Embryonic facial prominence (tissue), 1 donor: ENCODE data around the gene KRT14.
"Not testable (repeated sequence)": the region's sequence is repeated elsewhere in the genome, so short reads cannot be mapped to it uniquely, and the experiment has no call there.

Source experiments
- DNase-seq: peaks from one replicate; pipeline ENCODE4 v3.0.0-alpha.2; 2016; ENCODE audit errors: extremely low spot score

Gene KRT14

DNA sequence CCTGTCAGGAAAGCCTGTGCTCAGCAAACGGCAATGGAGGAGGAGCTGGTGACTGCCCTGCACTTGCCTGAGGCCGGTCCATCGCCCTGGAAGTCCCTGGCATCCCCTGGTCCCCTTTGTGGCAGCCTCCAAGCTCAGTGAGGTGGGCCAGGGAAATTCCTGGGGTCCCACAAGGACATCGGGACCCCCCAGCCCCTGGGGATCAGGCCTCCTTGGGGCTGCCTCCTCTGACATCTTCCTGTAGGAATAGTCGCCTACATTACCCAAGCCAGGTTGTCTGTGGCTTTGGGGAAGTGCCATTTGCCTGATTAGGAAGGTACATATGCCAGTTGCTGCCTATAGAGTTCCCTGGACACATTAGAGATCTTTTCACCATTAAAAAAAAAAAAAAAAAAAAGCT, 7.7 kb downstream of the KRT14 start:
- no peak for DNase-seq

DNA sequence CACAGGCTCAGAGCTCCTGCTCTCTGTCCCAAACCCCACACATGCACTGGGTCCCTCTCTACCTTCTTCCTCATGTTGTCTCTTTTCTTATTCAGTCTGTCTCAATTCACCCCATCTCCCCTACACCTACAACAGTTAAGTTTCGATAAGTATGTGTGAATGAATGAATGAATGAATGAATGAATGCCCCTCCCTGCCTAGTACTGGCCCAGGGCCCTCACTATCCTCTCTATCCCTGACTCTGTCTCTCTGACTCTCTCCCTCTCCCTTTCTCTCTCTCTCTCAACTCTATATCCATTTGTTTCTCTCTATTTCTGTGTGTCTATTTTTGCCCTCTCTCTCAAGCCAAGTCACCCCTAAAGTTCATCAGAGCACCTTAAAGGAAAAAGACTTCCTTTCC, 8.2 kb downstream of the KRT14 start:
- DNase-seq = no peak

DNA sequence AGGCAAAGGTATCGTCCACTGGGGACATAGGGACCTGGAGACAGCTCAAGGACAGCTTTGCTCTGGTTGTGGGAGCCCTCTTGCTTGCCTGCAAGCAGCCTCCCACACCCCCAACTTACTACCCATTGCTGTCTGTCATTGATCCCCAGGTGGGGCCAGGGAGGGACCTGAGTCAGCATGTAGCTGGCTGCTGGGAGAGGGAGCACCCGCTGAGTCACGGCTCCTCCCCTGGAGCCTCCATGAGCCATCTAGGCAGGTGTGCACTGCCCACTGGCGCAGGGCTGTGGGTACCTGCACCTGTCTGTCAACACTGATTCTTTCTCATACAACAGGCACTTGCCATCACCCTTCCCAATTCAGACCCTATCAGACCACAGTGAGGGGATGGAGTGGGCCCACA, 10.0 kb downstream of the KRT14 start:
- not testable (repeated sequence) for DNase-seq

DNA sequence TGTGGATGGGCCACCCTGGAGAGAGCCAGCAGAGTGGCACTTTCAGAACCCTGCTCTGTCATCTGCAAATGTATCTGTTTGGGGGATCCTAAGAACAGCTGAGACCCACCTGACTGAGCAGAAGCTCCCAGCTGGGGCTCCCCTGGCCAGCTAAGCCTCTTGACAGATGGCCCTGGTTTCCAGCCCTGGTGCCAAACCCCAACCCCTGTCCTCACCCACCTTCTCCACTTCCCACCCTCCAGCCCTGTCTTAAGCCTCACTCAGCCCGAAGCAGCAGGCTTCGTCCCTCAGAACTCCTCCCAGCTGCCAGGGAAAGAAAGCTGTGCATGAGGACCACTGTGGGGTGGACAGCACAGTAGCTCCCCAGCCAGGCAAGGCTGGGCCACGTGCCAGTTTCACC, 11.4 kb downstream of the KRT14 start:
- no peak for DNase-seq

DNA sequence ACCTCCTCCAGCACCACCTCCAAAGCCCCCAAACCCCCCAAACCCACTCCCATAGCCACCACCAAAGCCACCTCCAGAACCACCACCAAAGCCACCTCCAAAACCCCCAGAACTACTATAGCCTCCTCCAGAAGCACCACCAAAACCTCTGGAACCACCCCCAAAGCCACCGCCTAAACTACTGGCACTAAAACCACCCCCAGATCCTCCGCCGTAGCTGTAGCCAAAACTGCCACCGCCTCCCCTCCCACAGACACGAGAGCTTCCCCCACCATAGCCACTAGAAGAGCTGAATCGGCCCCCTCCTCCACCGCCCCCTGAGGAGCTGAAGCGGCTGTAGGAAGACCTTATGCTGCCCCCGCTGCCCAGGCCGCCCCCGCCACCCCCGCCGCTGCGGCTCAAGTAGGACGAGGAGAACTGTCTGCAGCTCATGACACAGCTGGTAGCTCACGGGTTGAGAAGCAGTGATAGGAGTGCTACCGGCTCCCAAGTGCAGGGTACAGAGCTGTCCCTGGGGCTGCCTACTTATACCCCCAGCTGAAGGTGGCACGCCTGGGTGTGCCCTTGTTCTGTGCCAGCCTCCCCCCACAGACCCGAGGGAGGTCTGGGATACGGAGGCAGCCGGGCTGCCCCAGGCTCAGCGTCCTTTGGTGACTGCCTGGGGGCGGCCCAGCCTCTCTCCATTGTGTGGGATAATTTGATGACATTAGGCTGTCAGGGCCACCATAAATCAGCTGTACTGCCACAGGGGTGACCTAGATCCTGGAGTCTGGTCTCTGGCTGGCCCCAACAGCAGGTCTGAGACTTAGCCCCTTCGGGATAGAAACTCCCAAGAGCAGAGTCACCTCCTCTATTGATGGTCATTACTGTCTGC, 14.9 kb downstream of the KRT14 start, which contains the start of gene KRT9:
Gene KRT9 (minus strand): TSS at position 499 of the 874 bp plus-strand sequence. CDS start 67 bp downstream, at position 432.
- DNase-seq = no peak

DNA sequence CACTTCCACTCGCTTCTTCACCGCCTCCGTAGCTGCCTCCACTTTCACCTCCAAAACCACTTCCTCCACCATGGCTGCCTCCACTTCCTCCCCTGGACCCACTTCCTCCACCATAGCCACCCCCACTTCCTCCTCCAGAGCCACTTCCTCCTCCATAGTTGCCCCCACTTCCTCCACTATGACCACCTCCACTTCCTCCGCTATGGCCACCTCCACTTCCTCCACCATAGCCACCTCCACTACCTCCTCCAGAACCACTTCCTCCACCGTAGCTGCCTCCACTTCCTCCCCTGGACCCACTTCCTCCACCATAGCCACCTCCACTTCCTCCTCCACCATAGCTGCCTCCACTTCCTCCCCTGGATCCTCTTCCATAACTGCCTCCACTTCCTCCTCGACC, 19.4 kb downstream of the KRT14 start:
- no peak for DNase-seq

DNA sequence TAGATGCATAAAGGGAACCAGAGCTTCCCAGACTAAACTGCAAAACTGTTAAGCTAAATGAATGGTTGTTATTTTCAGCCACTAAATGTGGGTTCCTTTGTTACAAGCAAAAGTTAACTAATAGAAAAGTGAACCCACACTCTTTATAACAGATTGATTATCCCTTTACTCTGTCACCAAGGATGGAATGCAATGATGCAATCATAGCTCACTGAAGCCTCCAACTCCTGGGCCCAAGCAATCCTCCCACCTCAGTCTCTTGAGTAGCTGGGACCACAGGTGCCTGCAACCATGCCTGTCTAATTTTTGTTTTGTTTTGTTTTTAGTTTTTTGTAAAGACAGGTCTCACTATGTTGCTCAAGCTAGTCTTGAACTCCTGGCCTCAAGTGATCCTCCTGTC, 21.4 kb downstream of the KRT14 start:
- DNase-seq = no peak

DNA sequence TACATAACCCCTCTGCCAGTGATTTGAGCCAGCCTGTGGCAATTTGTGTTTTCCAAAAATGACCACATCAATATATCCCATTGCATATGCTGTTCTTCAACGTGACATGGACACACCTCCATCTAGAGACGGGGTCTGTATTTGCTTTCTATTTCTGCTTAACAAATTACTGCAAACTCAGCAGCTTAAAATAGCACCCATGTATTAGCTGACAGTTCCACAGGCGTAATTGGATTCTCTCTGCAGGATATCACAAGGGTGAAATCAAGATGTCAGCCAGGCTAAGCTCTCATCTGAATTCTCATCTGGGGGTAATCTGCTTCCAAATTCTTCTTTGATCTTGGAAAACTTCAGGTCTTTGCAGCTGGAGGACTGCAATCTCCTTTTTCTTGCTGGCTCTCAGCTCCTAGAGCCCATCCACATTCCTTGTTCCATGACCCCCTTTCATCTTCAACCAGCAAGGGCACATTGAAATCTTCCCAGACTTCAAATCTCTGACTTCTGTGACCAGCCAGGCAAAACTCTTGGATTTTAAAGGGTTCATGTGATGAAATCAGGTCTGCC, 23.0 kb downstream of the KRT14 start:
- DNase-seq = no peak

DNA sequence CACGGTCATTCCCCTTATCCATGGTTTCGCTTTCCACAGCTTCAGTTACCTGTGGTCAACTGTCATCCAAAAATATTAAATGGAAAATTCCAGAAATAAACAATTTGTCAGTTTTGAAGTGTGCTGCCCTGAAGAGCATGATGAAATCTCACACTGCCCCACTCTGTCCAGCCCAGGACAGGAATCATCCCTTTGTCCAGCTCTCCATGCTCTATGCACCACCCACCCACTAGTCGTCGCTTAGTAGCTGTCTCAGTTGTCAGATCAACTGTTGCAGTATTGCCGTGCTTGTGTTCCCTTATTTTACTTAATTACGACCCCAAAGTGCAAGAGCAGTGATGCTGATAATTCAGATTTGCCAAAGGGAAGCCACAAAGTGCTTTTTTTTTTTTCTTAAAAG, 25.1 kb downstream of the KRT14 start:
- no peak for DNase-seq

DNA sequence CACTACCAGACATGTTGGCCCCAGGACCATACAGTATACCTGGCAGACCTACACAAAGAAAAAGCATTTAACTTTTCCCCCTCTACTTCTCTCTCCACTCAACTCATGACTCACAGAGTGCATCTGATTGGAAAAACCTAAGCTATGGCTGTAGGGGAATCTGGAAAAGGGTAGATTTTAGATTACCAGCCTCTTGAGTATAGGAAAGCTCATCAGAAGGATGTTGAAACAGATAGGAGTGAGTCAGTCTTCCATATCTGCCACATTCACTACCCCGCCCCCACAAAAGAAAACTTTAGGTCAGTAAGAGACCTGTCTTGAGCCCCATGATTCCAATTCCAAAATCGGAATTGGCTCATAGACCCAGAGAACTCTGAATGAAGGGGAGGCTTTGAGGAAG, 27.1 kb downstream of the KRT14 start:
- DNase-seq = no peak

DNA sequence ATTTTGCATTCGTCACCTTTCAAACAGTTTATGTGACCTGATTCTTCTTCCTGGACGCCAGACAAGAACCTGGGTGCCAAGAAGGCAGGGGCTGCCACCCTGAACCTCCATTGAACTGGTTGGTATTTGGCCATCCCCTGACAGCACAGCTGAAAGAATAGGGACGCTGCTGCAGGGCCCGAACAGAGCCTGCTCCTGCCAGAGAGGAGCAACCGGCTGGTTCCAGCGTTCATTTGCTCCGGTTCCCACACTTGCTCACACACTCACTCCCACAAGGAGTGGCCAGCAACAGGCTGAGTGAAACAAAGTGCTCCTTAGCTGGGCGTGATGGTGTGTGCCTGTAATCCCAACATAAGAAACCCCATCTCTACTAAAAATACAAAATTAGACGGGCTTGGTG, 29.8 kb downstream of the KRT14 start:
- DNase-seq = no peak

DNA sequence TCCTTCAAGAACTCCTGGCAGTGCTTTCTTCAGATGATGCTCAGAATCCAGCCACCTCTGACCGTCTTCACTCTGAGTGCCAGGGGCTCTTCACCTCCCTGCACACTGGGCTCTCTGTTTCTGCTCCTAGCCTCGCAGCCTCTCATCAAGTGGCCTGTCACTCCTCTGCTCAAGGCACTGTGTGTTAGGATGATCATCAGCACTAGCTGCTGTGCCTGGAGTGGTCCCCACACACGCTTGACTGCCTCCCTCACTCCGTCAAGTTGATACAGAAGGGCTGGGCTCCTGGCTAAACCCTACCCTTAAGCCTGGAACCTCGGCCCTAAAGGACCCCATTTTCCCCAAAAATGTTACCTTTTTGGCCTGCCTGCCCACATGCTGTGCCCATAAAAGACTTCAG, 30.4 kb downstream of the KRT14 start:
- DNase-seq = no peak

DNA sequence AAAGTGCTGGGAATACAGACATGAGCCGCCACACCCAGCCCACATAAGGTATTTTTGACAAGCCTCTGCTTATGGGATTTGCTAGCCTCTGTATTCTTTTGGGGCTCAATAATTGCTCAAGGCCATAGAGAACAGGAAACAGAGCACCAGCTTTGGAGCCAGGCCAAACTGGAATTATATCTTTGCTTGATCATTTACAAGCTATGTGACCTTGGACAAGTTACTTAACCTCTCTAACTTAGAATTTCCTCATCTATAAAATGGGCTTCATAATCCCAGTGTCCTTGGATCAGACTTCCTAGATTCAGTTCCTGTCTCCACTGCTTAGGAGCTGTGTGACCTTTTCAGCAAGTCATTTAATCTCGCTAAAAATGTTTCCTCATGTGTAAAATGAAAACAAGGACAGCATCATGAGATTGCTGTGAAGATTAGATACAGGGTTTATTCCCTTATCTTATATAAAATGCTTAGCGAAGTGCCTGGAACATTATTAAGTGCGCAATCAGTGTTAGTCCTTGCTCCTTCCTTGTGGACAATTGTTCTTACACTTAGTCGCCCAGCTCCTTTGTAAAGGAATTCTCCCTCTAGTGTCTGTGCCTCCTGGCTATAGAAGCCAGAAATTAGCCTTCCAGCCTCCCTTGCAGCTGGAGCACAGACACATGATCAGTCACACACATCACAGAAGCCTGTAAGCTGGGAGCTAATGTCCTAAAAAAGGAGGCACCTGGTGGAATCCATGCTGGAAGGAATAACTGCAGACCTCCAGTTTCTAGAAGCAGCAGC, 31.4 kb downstream of the KRT14 start:
- DNase-seq = no peak

DNA sequence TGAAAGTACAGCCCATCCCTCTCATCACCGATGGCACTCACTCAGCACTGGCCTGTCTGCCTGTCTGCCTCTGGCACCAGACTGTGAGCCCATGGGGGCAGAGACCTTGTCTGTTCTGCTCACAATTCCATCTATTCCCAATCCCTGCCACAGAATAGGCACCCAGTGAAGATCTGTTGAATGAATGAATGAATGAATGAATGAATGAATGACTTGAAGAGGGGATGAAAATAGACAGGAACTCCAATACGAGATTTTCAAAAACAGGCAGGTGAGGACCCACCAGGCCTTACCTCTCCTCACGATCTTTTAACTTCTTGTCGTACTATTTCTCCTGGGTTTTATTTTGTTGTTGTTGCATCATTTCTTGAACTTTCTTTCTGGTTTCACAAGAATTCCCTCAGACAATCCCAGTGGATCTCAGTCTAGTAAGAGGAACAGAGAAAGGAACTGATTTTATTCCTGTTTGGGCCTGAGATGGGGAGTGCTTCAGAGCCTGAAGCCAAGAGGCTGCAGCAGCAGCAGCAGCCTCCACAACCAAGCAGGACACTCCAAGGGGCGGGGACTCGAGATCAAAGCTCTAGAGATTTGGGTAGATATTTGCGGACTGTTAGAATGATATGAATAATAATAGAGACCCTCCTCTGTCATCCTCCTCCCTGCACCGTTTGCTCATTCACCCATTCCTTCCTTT, 32.6 kb downstream of the KRT14 start:
- DNase-seq = no peak

DNA sequence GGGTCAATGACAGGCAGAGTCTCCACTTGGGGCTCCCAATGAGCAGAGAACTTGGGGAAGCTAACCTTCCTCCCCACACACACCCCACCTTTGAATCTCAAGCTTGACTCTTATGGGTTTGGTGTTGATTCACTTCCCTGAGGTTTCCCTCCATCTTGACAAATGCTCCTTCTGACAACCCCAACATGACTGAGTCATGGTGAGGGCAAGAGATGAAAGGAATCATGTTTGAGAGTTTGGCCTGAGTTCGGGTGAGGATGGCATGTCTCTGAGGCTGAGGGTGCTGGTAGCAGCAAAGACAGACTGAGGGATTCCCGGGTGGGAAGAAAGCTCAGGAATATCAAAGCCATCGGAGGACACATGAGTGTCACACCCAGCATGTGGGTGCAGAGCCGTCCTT, 33.5 kb downstream of the KRT14 start:
- no peak for DNase-seq

DNA sequence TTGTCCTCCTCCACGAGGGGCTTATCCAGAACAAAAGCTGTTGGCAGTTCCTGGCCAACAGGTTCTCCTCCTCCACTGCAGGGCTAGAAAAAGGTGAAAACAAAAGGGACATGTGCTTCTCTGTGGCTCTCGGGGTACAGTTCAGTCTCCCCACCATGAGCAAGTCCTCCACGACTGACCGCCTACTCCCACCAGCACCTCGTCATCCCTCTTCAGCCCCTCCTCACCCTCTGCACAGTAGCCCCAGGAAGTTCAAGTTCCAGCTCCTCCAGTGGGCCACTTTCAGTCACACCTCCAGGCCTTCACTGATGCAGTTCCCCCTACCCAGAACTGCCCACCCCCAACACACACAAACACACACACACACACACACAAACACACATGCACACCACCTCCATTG, 34.2 kb downstream of the KRT14 start:
- DNase-seq = no peak

DNA sequence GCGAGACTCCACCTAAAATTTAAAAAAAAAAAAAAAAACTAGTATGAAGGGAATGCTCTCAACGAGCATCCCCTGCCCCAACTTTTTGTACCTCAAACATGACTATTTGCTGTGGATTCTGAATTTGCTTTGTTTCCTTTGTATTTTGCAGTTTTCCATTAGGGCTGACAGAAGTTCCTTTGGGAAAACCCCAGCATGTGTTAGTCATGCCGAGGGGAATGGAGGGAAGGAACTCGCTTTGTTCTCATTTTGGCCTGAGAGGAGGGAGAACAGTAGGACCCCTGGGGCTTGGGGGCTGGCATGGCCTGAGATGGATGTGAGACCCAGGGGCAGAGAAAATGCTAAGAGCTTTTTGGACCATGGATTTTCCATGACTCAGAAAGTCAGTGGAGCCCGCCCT, 35.3 kb downstream of the KRT14 start:
- no peak for DNase-seq

DNA sequence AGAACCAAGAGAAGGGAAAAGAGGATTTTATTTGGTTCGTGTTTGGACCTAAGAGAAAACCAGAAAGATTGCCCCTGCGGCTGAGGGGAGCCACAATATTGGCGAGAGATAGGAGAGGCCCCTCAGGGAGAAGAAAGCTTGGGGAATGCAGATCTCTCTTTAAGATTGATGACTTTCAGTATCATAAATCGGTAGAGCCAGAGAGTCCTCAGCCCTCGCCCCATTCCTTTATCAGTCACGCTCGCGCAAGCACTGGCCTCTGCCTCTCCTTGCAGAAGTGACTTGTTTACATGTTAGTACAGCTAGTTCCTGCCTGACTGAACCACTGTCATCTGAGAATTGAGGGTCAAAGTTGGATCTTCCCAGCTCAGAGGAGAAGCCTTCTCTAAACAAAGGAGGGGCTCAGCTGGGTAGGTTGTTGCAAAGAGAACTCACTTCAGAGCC, 37.1 kb downstream of the KRT14 start:
- no peak for DNase-seq

DNA sequence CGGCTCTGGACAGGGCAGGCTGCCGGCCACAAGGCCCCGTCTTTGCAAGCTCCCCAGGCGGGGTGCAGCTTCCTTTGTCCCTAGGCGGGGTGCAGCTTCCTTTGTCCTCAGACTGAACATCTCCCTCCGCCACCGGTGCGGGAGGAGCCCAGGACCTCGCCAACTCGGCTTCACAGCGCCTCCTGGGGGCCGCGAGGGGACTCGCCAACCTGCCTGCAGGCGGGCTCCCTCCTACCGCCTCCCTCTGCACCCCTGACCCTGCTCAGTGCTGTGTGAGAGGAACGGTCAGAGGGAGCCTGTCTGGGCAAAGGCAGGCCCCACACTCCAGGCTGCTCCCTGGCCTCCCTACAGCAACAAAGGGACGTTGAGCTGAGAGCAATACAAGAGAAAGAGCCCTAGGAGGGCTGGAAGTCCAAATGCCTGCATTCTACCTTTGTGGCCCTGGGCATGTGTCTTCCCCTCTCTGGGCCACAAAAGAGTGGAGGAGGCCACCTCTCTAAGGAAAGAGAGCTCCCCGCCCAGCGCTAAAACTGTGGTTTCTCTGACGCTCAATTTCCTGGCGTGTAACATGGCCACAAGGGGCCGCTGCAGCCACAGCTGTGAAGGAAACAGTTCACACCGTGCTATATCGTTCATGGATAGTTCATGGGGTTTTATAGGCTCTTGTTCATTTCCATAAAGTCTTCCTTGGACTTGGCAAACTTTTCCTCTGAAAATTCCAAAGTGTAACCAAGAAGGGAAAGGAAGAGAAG, 37.7 kb downstream of the KRT14 start:
- peak; percentile 73 for DNase-seq

DNA sequence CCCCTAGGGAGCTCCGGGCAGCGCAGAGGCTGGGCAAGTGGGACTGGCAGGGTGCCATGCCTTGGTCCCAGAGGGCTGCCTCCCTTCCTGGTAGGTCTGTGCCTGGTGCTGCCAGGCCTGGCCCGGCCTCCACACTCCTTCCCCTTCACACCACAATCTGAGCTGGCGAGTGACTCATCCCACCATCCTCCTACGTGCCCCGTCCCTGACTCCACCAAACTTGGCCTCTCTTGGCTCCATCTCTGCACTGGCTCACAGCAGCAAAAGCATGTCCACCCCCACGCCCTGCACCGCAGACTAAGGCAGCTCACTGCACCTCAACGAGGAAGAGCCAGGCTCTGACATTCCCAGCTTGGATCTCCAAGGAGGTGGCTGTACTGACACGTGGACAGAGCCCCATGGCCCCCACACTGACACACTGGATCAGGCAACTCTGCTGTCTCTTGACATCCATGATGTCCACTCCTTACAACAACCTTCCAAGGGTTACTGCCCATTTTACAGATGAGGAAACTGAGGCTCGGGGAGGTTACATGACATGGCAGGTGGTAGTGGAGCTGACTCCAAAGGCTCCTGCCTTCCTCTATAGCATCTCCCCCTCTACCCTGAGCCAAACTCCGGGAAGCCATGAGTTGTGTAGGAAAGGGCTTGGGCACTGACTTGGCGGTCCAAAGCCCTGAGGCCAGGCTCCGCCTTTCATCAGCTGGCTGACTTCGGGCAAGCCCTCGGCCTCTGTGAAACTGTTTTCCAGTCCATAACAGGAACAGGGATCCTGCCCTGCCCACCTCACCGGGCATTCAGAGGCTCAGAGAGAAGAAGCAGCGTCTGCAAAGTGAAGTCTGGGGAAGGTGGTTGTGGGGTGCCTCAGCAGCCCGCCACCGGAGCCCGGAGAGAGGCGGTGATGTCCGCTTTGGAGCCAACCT, 38.5 kb downstream of the KRT14 start:
- DNase-seq = no peak
